HFFc6 (cell line): ENCODE data around the gene PCDHB9. TPM values are rescaled to one million over a fixed set of nuclear protein-coding genes. Genes with fewer than 3 reads are reported as not detected.

Experiments
- DNase-seq: peaks from one replicate; pipeline ENCODE4 v3.0.0-alpha.2; 2018
- H3K27ac Mint-ChIP-seq: 2 replicates; pipeline ENCODE4 v1.8.0; 2020; ENCODE audit warnings: mild to moderate bottlenecking, mixed read lengths
- H3K27me3 Mint-ChIP-seq: 2 replicates; pipeline ENCODE4 v1.8.0; 2021; ENCODE audit warnings: mild to moderate bottlenecking, moderate library complexity, mixed read lengths; ENCODE audit not compliant: insufficient read depth
- H3K36me3 Mint-ChIP-seq: 2 replicates; pipeline ENCODE4 v1.8.0; 2021; ENCODE audit warnings: low read depth, mixed read lengths
- H3K4me1 Mint-ChIP-seq: 2 replicates; pipeline ENCODE4 v1.8.0; 2020; ENCODE audit warnings: low read depth, mixed read lengths
- H3K4me3 Mint-ChIP-seq: 2 replicates; pipeline ENCODE4 v1.8.0; 2020; ENCODE audit warnings: mild to moderate bottlenecking, moderate library complexity, mixed read lengths
- H3K9me3 Mint-ChIP-seq: 2 replicates; pipeline ENCODE4 v1.8.0; 2020; ENCODE audit warnings: mild to moderate bottlenecking, mixed read lengths
- total RNA-seq, 6 experiments: library from RNA; stranded (reverse); fragmentation: NEBNext Ultra II Directional; extraction: Animal tissue kit (Norgen Biotek cat#: 25700); gene quantifications; 2 replicates in 1 of 6; 3 replicates in 5 of 6; pipeline ENCODE4 v1.2.3, GENCODE V29; 2021
- TF ChIP-seq, protein P1 (sequence below): fragments of 200-600 bp; sonication (generic); IDR thresholded peaks from 2 replicates; pipeline ENCODE4 v1.5.0; 2021; ENCODE audit warnings: antibody characterized with exemption, mild to moderate bottlenecking

Gene PCDHB9
- total RNA-seq, 6 experiments from 2014 or later: 1.0 to 2.5 (median 1.6) TPM

DNA sequence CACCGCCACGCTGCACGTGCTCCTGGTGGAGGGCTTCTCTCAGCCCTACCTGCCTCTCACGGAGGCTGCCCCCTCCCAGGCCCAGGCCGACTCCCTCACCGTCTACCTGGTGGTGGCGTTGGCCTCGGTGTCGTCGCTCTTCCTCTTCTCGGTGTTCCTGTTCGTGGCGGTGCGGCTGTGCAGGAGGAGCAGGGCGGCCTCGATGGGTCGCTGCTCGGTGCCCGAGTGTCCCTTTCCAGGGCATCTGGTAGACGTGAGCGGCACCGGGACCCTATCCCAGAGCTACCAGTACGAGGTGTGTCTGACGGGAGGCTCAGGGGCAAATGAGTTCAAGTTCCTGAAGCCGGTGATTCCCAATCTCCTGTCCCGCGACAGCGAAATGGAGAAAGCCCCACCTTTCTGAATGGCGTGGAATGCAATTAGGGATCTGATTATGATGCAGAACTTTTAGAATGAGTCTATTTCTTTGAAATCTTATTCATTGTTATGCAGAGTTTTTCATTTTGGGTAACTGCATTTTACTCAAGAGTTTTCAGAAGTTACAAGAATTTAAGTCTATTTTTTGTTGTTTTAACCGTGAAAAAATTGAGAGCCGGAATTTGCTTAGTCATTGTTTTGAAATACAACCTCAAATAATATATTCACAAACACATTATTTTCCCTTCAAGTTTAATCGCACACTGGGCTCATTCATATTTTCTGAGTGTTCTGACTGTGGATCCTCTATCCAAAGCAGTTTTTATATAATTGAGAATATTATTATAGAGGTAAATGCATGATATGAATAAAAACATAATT, 49.8 kb downstream of the PCDHB9 start:
- H3K9me3 Mint-ChIP-seq: peaks cover 56% of the 10 kb centered on the region
- no peak overlapping the region for H3K4me3 Mint-ChIP-seq
- peaks cover 20% of the 10 kb centered on the region for H3K36me3 Mint-ChIP-seq
- DNase-seq: no peak
- peaks cover 8% of the 10 kb centered on the region for H3K27me3 Mint-ChIP-seq
- H3K27ac Mint-ChIP-seq: no peak overlapping the region
- TF ChIP-seq, protein P1, sequence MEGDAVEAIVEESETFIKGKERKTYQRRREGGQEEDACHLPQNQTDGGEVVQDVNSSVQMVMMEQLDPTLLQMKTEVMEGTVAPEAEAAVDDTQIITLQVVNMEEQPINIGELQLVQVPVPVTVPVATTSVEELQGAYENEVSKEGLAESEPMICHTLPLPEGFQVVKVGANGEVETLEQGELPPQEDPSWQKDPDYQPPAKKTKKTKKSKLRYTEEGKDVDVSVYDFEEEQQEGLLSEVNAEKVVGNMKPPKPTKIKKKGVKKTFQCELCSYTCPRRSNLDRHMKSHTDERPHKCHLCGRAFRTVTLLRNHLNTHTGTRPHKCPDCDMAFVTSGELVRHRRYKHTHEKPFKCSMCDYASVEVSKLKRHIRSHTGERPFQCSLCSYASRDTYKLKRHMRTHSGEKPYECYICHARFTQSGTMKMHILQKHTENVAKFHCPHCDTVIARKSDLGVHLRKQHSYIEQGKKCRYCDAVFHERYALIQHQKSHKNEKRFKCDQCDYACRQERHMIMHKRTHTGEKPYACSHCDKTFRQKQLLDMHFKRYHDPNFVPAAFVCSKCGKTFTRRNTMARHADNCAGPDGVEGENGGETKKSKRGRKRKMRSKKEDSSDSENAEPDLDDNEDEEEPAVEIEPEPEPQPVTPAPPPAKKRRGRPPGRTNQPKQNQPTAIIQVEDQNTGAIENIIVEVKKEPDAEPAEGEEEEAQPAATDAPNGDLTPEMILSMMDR: no peak
- no peaks in the 10 kb centered on the region for H3K4me1 Mint-ChIP-seq

Other genes with a start within 250 kb of the PCDHB9 start
- not detected for gene PCDHAC2, start 220.7 kb upstream of the PCDHB9 start, total RNA-seq
- gene PCDHB1, start 135.8 kb upstream of the PCDHB9 start, total RNA-seq: not detected
- 1 to 10 TPM; 4.1 to 8.6 (median 5.3) TPM for gene PCDHB2, start 92.5 kb upstream of the PCDHB9 start, total RNA-seq
- gene PCDHB3, start 86.7 kb upstream of the PCDHB9 start, total RNA-seq: under 1 TPM; 0.20 to 0.36 (median 0.30) TPM
- under 1 TPM; 0.24 to 0.80 (median 0.51) TPM for gene PCDHB4, start 65.3 kb upstream of the PCDHB9 start, total RNA-seq
- gene PCDHB5, start 52.0 kb upstream of the PCDHB9 start, total RNA-seq: under 1 TPM; 0.08 to 0.43 (median 0.23) TPM
- under 1 TPM; 0.14 to 0.94 (median 0.70) TPM for gene PCDHB6, start 37.1 kb upstream of the PCDHB9 start, total RNA-seq
- under 1 TPM; 0.38 to 0.97 (median 0.46) TPM for gene PCDHB7, start 14.5 kb upstream of the PCDHB9 start, total RNA-seq
- gene PCDHB8, start 9.4 kb upstream of the PCDHB9 start, total RNA-seq: 1 to 10 TPM in 4 of 6 experiments, under 1 TPM in 2; 0.88 to 2.9 (median 2.1) TPM
- 1 to 10 TPM; 1.7 to 4.0 (median 3.5) TPM for gene PCDHB16, start 4.8 kb upstream of the PCDHB9 start, total RNA-seq
- 1 to 10 TPM in 4 of 6 experiments, under 1 TPM in 2; 0.78 to 1.3 (median 1.1) TPM for gene PCDHB10, start 5.2 kb downstream of the PCDHB9 start, total RNA-seq
- under 1 TPM; 0.33 to 0.54 (median 0.47) TPM for gene PCDHB11, start 12.5 kb downstream of the PCDHB9 start, total RNA-seq
- under 1 TPM; 0.51 to 0.83 (median 0.63) TPM for gene PCDHB12, start 21.6 kb downstream of the PCDHB9 start, total RNA-seq
- 1 to 10 TPM; 3.0 to 4.5 (median 3.8) TPM for gene PCDHB13, start 26.8 kb downstream of the PCDHB9 start, total RNA-seq
- 1 to 10 TPM; 1.8 to 3.5 (median 2.7) TPM for gene PCDHB14, start 36.2 kb downstream of the PCDHB9 start, total RNA-seq
- gene PCDHB15, start 58.2 kb downstream of the PCDHB9 start, total RNA-seq: 1 to 10 TPM in 3 of 6 experiments, under 1 TPM in 3; 0.45 to 1.4 (median 0.99) TPM
- under 1 TPM in 1 of 6 experiments, not detected in 5; 0.17 TPM for gene SLC25A2, start 116.9 kb downstream of the PCDHB9 start, total RNA-seq
- gene TAF7, start 133.6 kb downstream of the PCDHB9 start, total RNA-seq: 10 to 100 TPM; 72.7 to 98.9 (median 74.8) TPM
- 1 to 10 TPM in 4 of 6 experiments, under 1 TPM in 2; 0.91 to 1.6 (median 1.2) TPM for gene PCDHGA1, start 143.4 kb downstream of the PCDHB9 start, total RNA-seq
- gene PCDHGA2, start 151.6 kb downstream of the PCDHB9 start, total RNA-seq: 1 to 10 TPM; 1.3 to 3.7 (median 1.5) TPM
- 10 to 100 TPM in 1 of 6 experiments, 1 to 10 TPM in 5; 1.9 to 10.2 (median 2.7) TPM for gene PCDHGA3, start 156.7 kb downstream of the PCDHB9 start, total RNA-seq
- gene PCDHGB1, start 162.9 kb downstream of the PCDHB9 start, total RNA-seq: 1 to 10 TPM; 2.6 to 4.5 (median 3.4) TPM
- 1 to 10 TPM; 3.6 to 6.3 (median 5.2) TPM for gene PCDHGA4, start 167.9 kb downstream of the PCDHB9 start, total RNA-seq
- 10 to 100 TPM in 1 of 6 experiments, 1 to 10 TPM in 5; 4.4 to 10.3 (median 5.5) TPM for gene PCDHGB2, start 172.8 kb downstream of the PCDHB9 start, total RNA-seq
- 1 to 10 TPM in 3 of 6 experiments, under 1 TPM in 3; 0.74 to 1.8 (median 1.0) TPM for gene PCDHGA5, start 177.0 kb downstream of the PCDHB9 start, total RNA-seq
- gene PCDHGB3, start 183.1 kb downstream of the PCDHB9 start, total RNA-seq: 1 to 10 TPM; 3.9 to 4.5 (median 4.3) TPM
- 1 to 10 TPM; 1.8 to 2.8 (median 2.8) TPM for gene PCDHGA6, start 186.7 kb downstream of the PCDHB9 start, total RNA-seq
- gene PCDHGA7, start 195.6 kb downstream of the PCDHB9 start, total RNA-seq: 10 to 100 TPM in 4 of 6 experiments, 1 to 10 TPM in 2; 2.4 to 12.5 (median 11.6) TPM
- 10 to 100 TPM in 4 of 6 experiments, 1 to 10 TPM in 2; 2.4 to 19.6 (median 16.6) TPM for gene PCDHGB4, start 200.5 kb downstream of the PCDHB9 start, total RNA-seq
- gene PCDHGA8, start 205.5 kb downstream of the PCDHB9 start, total RNA-seq: 1 to 10 TPM in 1 of 6 experiments, under 1 TPM in 5; 0.52 to 1.0 (median 0.90) TPM
- 10 to 100 TPM in 2 of 6 experiments, 1 to 10 TPM in 4; 8.8 to 14.6 (median 9.6) TPM for gene PCDHGB5, start 210.8 kb downstream of the PCDHB9 start, total RNA-seq
- gene PCDHGA9, start 215.6 kb downstream of the PCDHB9 start, total RNA-seq: 1 to 10 TPM in 2 of 6 experiments, under 1 TPM in 4; 0.69 to 1.6 (median 0.88) TPM
- 1 to 10 TPM in 4 of 6 experiments, under 1 TPM in 2; 0.79 to 1.4 (median 1.1) TPM for gene PCDHGB6, start 220.9 kb downstream of the PCDHB9 start, total RNA-seq
- 1 to 10 TPM in 1 of 6 experiments, under 1 TPM in 5; 0.61 to 1.3 (median 0.78) TPM for gene PCDHGA10, start 225.8 kb downstream of the PCDHB9 start, total RNA-seq
- 10 to 100 TPM in 2 of 6 experiments, 1 to 10 TPM in 4; 5.8 to 21.7 (median 6.8) TPM for gene PCDHGB7, start 230.5 kb downstream of the PCDHB9 start, total RNA-seq
- 10 to 100 TPM in 3 of 6 experiments, 1 to 10 TPM in 3; 2.3 to 11.4 (median 9.8) TPM for gene PCDHGA11, start 233.9 kb downstream of the PCDHB9 start, total RNA-seq
- 10 to 100 TPM in 4 of 6 experiments, 1 to 10 TPM in 2; 8.8 to 21.0 (median 18.9) TPM for gene PCDHGA12, start 243.3 kb downstream of the PCDHB9 start, total RNA-seq